Fibroblast of lung (primary cell): Measurements from ENCODE around the gene DCAF16.

Source experiments
- EZH2 ChIP-seq: IDR thresholded peaks from 2 replicates; pipeline ENCODE4 v1.5.1; 2012; ENCODE audit warnings: low read length, control low read depth, mild to moderate bottlenecking; ENCODE audit errors: missing control alignments
- TF ChIP-seq, protein P1 (sequence below), 2 donors: IDR thresholded peaks in 1 of 2; conservative IDR thresholded peaks in 1 of 2; 1 replicate in 1 of 2; 2 replicates in 1 of 2; pipeline ENCODE4 v1.5.1; 2011 to 2012; ENCODE audit warnings: low read length in 2 of 2, control low read depth in 1 of 2, inconsistent platforms in 1 of 2, low read depth in 1 of 2, mild to moderate bottlenecking in 1 of 2

DNA sequence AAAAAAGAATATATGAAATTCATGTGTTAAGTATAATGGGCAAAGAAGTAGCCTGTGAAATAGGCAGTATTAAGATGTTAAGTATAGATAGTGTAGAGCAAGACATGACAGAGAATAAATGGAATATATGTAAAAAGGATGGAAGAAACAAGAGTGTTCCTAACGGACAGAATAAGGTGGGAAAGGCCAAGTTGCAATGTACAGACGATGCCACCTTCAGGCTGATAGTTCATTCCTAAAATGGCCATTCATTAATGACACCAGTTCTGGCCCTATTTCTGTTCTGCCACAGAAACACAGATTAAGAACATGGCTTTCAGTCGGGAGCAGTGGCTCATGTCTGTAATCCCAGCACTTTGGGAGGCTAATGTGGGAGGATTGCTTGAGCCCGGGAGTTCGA lies 24.7 kb downstream of the DCAF16 start:
- TF ChIP-seq, protein P1, sequence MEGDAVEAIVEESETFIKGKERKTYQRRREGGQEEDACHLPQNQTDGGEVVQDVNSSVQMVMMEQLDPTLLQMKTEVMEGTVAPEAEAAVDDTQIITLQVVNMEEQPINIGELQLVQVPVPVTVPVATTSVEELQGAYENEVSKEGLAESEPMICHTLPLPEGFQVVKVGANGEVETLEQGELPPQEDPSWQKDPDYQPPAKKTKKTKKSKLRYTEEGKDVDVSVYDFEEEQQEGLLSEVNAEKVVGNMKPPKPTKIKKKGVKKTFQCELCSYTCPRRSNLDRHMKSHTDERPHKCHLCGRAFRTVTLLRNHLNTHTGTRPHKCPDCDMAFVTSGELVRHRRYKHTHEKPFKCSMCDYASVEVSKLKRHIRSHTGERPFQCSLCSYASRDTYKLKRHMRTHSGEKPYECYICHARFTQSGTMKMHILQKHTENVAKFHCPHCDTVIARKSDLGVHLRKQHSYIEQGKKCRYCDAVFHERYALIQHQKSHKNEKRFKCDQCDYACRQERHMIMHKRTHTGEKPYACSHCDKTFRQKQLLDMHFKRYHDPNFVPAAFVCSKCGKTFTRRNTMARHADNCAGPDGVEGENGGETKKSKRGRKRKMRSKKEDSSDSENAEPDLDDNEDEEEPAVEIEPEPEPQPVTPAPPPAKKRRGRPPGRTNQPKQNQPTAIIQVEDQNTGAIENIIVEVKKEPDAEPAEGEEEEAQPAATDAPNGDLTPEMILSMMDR (conservative IDR thresholded peaks at IDR 0.05 in 1 of 2, IDR thresholded peaks at IDR 0.05 in 1 of 2; ENCODE audit: low read depth in 1 of 2, low read length in 2 of 2) = no peak
- TF ChIP-seq EZH2 = no peak
